ENCODE data around the gene QSOX1. TPM values are rescaled to one million over a fixed set of nuclear protein-coding genes. Genes with fewer than 3 reads are reported as not detected.

Gene QSOX1
- total and polyA plus RNA-seq, 2 of the 4 experiments (the other 2 are of a cell fraction), result 102 to 791 TPM

GRCh38 chr1:180248731-180249681 is 94.3 kb downstream of the QSOX1 start:
- ATAC-seq (ENCODE audit: low read depth), result no peak
- H3K27me3 ChIP-seq (ENCODE audit: control insufficient read depth, insufficient read depth, low read length), result peaks cover 9% of the 10 kb centered on the region; the same call in 1 of the 2 replicates
- no peak overlapping the region for H4K5ac ChIP-seq (ENCODE audit: low read depth, low read length)
- no peak for DNase-seq
- no peak overlapping the region for H2BK15ac ChIP-seq (ENCODE audit: low read depth, low read length)
- ChIA-PET POLR2A (ENCODE audit: unreplicated experiment) (no interaction called here), CTCF (no interaction called here)
- H3K9ac ChIP-seq (ENCODE audit: low read depth, low read length), result no peak overlapping the region
- peaks cover 4% of the 10 kb centered on the region; the same call in 1 of the 2 replicates for H3K4me1 ChIP-seq (ENCODE audit: control insufficient read depth, insufficient read depth, low read length)
- no peak overlapping the region for H2AK9ac ChIP-seq (replicated peaks; ENCODE audit: low read depth, low read length, poor library complexity)
- no peak overlapping the region for H3K18ac ChIP-seq (ENCODE audit: low read depth, low read length)
- H2AK5ac ChIP-seq (ENCODE audit: low read depth, low read length), result no peak overlapping the region
- no peak overlapping the region for H2BK20ac ChIP-seq (ENCODE audit: low read depth, low read length)
- TF ChIP-seq MAZ (IDR thresholded peaks at IDR 0.05; ENCODE audit: borderline replicate concordance, low read depth, low read length) (no peak), RAD21 (IDR thresholded peaks at IDR 0.05; ENCODE audit: low read length) (no peak), CHD1 (IDR thresholded peaks at IDR 0.05; ENCODE audit: low read depth, low read length) (no peak), BHLHE40 (IDR thresholded peaks at IDR 0.05; ENCODE audit: low read depth, low read length) (no peak), POLR2A (IDR thresholded peaks at IDR 0.05; ENCODE audit: low read depth, low read length) (no peak), MAFK (IDR thresholded peaks at IDR 0.05; ENCODE audit: low read depth, low read length) (no peak), NFE2L2 (IDR thresholded peaks at IDR 0.05; ENCODE audit: low read depth, low read length) (no peak), RCOR1 (IDR thresholded peaks at IDR 0.05; ENCODE audit: insufficient replicate concordance, low read length) (no peak), SMC3 (IDR thresholded peaks at IDR 0.05; ENCODE audit: low read depth, low read length) (no peak), FOS (IDR thresholded peaks at IDR 0.05; ENCODE audit: low read depth, low read length) (no peak)
- intact Hi-C loops (cut with micrococcal nuclease) (no loop called here), in situ Hi-C loops (cut with MboI; ENCODE audit: low sequenced_read_pairs) (no loop called here), dilution Hi-C loops (cut with HindIII; ENCODE audit: low sequenced_read_pairs, unreplicated experiment) (no loop called here)
- H4K91ac ChIP-seq (ENCODE audit: insufficient read depth, low read depth, low read length), result no peak overlapping the region
- no peak overlapping the region for H3K27ac ChIP-seq (ENCODE audit: insufficient read depth, low read length)
- H4K20me1 ChIP-seq (ENCODE audit: insufficient read depth, low read length), result no peaks in the 10 kb centered on the region
- no peak overlapping the region for H2BK120ac ChIP-seq (ENCODE audit: low read depth, low read length)
- no peak overlapping the region for H3K4ac ChIP-seq (ENCODE audit: low read depth, low read length)
- no peaks in the 10 kb centered on the region for H3K9me3 ChIP-seq (ENCODE audit: control insufficient read depth, insufficient read depth, low read length)
- no peak overlapping the region for H3K56ac ChIP-seq (ENCODE audit: extremely low read depth, insufficient read depth, low read length)
- H3K14ac ChIP-seq (replicated peaks; ENCODE audit: low read depth, low read length), result no peak overlapping the region
- no peak overlapping the region for H3K4me2 ChIP-seq (ENCODE audit: low read depth, low read length)
- 86% methylated on average over 1 of the region's 11 CpGs; no CpG with 5 or more reads in 1 of the 2 experiments for WGBS, 2 experiments (ENCODE audit: extremely low coverage in 2 of 2, insufficient read length in 1 of 2)
- peaks cover 4% of the 10 kb centered on the region; the same call in 1 of the 2 replicates for H3K9me1 ChIP-seq (ENCODE audit: insufficient read depth, low read length)
- no peaks in the 10 kb centered on the region for H3K36me3 ChIP-seq (ENCODE audit: control insufficient read depth, insufficient read depth, low read length)
- H3K4me3 ChIP-seq (ENCODE audit: insufficient read depth, low read depth, low read length), result no peak overlapping the region
- no peak overlapping the region for H2BK5ac ChIP-seq (ENCODE audit: low read depth, low read length, poor library complexity, severe bottlenecking)
- H2AFZ ChIP-seq (replicated peaks; ENCODE audit: low read length, poor library complexity), result no peak overlapping the region
- H4K8ac ChIP-seq (ENCODE audit: low read depth in 2 of 2, low read length in 2 of 2), result no peak overlapping the region
- H3K79me1 ChIP-seq (ENCODE audit: low read depth in 1 of 2, low read length in 2 of 2), result no peaks in the 10 kb centered on the region
- no peak overlapping the region for H3K23ac ChIP-seq (ENCODE audit: low read depth, low read length)
- no TSS peak for BruUV-seq (replicated peaks)
